T1000 (cell line): ENCODE measurements around the gene TSHZ2.

Experiments
- DNase-seq: peaks from one replicate; lab custom pipeline; 2025; ENCODE audit warnings: mixed read lengths; lab: John Stamatoyannopoulos, UW

Gene TSHZ2

GRCh38 chr20:53027089-53027488 is 54.9 kb downstream of the TSHZ2 start:
- DNase-seq = no peak

DNA sequence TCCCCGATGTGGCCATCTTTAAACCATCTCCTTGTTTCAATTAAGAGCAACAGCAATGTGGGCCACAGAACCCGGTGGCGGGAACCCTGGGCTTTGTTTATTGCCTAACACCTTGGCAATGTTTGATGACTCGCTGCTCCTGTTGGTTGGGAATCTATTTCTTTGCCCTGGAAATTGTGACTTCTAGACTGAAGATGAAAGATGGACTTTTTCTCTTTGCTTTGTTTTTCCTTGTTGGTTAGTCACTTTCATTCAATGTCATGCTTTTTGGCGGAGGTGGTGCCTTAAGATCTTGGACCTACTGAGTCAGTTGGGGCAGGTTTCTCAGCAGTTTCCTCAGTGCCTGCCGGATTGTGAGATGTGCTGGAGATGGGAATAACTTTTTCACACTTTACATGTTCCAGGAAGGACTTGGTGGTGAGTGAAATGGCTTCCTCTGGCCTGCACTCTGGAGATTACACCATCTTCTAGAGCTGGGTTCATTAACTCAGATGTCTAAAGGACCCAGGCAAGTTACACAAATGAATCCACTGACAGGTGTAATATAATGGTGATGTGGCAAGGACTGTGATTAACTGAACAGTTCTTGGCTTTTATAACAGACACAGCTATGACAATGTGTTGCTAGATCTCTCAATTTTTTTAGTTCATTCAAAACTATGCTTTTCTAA is 56.3 kb downstream of the TSHZ2 start:
- DNase-seq = no peak

DNA sequence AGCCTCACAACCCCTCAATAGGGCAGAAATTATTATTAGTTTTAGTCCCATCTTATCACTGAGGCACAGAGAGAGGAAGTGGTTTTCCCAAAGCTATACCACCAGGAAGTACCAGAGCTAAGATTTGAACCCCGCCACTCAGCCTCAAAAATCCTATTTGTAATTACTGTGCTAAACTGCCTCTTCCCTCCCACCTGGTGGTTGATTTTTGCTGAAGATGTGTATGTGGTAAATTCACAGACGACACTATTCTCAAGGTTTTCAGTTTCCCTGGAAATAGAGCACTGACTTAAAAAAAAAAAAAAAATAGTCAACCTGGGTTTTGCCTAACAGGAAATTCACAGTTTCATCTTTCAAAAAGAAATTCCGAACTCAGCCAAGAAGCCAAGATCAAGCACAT is 57.9 kb downstream of the TSHZ2 start:
- no peak for DNase-seq

GRCh38 chr20:53032046-53032445 is 59.9 kb downstream of the TSHZ2 start:
- DNase-seq = no peak

GRCh38 chr20:53032478-53032932 is 60.3 kb downstream of the TSHZ2 start:
- no peak for DNase-seq

DNA sequence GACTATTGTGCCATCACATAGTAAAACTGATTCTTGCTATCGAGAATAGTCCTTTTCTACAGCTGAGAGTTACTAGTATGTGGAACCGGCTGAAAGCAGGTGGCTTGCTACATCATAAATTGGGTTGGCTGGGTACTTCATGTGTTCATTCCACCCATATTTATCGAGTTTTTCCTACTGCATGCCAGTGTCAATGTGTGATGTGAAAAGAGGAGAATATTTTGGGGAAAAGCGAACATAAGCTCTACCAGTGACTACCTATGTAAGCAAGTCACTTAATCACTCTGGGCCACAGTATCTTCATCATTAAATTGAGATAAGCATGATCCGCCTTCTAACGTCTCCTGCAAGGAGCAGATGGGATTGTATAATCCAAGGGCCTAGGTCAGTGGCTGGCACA is 61.0 kb downstream of the TSHZ2 start:
- DNase-seq = no peak

GRCh38 chr20:53034899-53035298 is 62.7 kb downstream of the TSHZ2 start:
- DNase-seq = no peak

DNA sequence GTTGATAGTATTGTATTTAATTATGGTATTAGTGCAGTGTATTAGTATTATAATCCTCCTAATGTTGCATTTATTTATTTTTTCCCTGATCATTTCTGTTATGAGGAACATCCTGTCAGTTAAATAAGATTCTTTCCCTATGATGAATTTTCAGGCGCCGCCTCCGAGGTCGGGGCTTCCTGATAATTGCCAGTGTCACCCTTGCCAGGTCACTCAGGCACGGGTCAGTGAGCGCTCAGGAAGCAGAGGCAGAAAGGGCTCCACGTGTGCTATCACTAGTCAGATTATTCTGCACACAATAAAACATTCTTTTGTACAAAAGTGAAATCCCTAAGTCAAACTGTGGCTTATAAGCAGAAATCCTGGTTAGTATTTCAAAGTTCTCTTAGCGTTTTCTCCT is 64.8 kb downstream of the TSHZ2 start:
- DNase-seq = no peak

GRCh38 chr20:53037621-53038020 is 65.5 kb downstream of the TSHZ2 start:
- DNase-seq = no peak

DNA sequence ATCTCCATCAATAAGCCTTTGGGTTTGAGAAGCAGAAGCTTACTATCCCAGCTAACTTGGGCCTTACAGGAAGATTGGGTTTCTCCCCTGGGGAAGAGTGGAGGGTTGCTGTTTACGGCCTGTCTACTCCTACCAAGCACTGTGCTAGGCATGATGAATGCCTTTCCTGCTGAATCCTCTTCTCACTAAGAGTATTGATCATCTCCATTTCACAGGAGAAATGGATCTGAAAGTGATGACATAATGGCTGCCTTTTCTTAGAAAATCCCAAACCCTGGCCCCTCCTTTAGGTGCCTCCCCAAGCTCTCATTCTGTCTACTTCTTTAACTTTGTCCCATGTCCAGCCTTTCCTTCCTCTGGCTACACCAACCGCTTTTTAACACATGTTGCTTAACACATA is 66.1 kb downstream of the TSHZ2 start:
- no peak for DNase-seq

DNA sequence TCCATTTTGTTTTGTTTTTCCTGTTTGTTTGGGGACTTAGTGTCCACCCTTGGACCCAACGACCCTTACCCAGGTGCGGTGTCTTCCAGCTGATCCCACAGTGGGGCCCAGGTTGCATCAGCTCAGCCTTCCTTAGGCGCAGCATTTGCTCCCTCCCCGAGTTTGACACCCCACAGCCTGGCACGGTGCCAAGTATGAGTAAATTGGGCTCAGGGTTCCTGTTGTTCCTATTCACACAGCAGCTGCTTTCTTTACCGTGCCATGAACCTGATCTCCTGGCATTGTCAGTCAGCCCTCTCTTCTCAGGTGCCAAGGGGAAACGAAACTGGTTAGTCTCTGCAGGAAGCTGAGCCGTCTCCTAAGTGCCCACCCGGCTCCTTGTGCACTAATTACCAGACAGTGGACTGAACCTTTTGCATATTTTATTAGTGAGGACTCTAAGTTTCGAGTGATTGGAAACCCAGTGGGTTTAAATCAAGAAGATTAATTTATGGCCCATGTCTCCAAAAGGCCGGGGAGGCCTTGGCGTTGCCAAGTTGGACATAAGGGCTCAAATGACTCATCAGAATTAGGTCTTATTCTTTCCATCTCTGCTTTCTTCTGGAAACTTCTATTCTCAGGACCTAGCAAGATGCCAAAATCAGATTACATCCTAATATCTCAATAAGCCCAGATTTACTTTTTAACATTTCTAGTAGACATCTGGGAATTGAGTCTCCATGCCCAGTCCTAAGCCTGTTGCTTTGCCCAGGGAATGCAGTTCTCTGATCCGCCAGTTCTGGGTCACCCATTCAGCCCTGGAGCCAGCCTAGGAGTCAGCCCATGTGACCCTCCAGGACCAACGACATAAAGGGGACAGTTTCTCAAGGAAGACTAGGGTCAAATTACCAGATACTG is 68.8 kb downstream of the TSHZ2 start:
- DNase-seq = no peak

GRCh38 chr20:53042521-53042920 is 70.4 kb downstream of the TSHZ2 start:
- no peak for DNase-seq

GRCh38 chr20:53044296-53044695 is 72.1 kb downstream of the TSHZ2 start:
- DNase-seq = no peak

GRCh38 chr20:53045941-53046340 is 73.8 kb downstream of the TSHZ2 start:
- DNase-seq = no peak

GRCh38 chr20:53047203-53047602 is 75.0 kb downstream of the TSHZ2 start:
- DNase-seq = no peak

- no peak for DNase-seq
These were observed 76.2 kb downstream of the TSHZ2 start for GRCh38 chr20:53048387-53048786.

- DNase-seq = no peak
These were observed 78.2 kb downstream of the TSHZ2 start for GRCh38 chr20:53050338-53050737.

GRCh38 chr20:53052380-53052779 is 80.2 kb downstream of the TSHZ2 start:
- DNase-seq = no peak

- DNase-seq = no peak
These were observed 81.4 kb downstream of the TSHZ2 start for GRCh38 chr20:53053595-53053994.

DNA sequence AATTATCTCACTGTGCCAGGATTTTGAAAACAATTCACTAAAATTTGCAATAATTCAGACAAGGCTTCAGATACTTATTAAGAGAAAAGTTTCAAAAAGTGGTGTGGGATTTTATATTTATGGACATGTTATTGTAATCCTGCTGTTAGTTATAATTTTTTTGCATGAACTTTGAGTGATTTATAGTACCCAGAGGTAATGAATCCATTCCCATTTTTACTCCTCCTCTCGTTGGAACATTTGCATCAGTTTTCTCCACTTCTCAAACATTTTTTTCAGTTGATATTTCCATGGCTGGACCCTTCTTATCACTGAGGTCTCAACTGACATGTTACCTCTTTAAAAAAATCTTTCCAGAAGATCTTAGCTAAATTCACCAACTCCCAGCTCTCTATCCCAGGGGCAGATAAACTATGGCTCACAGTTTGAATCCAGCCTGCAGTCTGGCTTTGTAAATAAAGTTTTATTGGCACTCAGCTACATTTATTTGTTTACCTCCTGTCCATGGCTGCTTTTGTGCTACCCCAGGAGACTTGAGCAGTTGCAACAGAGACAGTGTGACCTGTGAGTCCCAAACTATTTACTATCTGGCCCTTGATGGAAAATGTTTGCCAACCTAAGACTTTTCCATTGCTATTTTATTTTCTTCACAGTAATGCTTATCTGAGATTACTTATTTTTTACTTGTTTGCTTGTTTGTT is 83.4 kb downstream of the TSHZ2 start:
- no peak for DNase-seq

DNA sequence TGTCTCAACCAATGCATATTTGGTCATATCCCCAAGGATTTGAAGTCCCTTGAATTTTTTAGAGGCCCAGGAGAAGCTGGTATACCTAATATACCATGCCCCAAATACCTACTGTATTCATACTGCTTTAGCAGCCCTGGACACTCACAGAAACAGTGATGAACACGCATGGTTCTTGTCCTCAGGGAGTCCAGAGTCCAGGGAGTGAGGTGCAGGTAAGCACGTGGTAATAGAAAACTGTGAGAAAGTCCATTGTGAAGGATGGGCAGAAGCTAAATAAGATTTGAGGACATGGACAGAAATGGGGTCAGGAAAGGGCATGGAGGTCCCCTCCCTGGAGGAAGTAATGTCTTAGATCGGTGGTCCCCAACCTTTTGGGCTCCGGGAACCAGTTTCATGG is 85.4 kb downstream of the TSHZ2 start:
- no peak for DNase-seq

- DNase-seq = no peak
These were observed 87.7 kb downstream of the TSHZ2 start for GRCh38 chr20:53059848-53060247.
